GM21447 (cell line): ENCODE results near the gene MTUS2.
"Not testable (repeated sequence)": the region's sequence is repeated elsewhere in the genome, so short reads cannot be mapped to it uniquely, and the experiment has no call there.

Experiments used
- ATAC-seq: cut with Tn5 transposase; IDR thresholded peaks from one replicate; pipeline ENCODE4 v1.9.1; 2021; ENCODE audit not compliant: unreplicated experiment

The MTUS2 gene

GRCh38 chr13:29156136-29156535 is 336.0 kb downstream of the MTUS2 start:
- no peak for ATAC-seq

- ATAC-seq: no peak
Measured at GRCh38 chr13:29159871-29160270, 339.7 kb downstream of the MTUS2 start.

DNA sequence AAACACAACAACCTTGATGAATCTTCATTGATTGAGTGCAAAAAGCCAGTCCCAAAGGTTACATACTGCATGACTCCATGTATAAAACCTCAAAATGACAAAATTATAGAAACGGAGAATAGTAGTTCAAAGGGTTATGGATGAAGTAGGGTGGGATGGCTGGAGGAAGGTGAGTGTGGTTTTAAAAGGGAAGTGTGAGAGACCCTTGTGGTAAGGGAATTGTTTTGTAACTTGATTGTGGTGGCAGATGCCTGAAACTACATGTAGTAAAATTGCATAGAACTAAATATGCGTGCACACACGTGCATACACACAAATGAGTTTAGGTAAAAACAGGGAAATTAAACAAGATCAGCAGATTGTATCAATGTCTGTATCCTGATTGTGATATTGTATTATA is 340.7 kb downstream of the MTUS2 start:
- no peak for ATAC-seq

DNA sequence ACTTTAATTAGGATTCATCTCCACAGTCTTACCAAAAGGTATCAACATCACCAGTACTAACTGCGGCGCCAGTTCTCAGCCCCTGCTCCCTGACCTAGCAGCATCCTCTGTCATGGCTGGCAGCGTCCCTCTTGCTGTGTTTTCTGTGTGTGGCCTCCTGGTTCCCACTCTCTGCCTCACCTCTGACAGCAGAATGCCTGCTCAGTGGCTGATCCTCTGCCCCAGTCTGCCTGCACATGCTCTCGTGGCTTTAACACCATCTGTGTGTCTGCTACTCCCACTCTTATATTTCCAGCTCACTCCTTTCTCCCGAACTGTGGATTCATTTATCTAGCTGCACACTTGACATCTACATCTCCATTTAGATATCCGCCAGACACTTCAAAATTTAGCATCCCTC is 341.5 kb downstream of the MTUS2 start:
- no peak for ATAC-seq

- no peak for ATAC-seq
Measured at GRCh38 chr13:29162638-29163235, 342.6 kb downstream of the MTUS2 start.

- ATAC-seq: no peak
Measured at GRCh38 chr13:29164116-29164515, 344.0 kb downstream of the MTUS2 start.

- ATAC-seq: no peak
Measured at GRCh38 chr13:29165216-29165615, 345.1 kb downstream of the MTUS2 start.

- no peak for ATAC-seq
Measured at GRCh38 chr13:29165840-29166239, 345.7 kb downstream of the MTUS2 start.

- no peak for ATAC-seq
Measured at GRCh38 chr13:29170436-29171082, 350.4 kb downstream of the MTUS2 start.

GRCh38 chr13:29171244-29171643 is 351.1 kb downstream of the MTUS2 start:
- ATAC-seq: no peak

- no peak for ATAC-seq
Measured at GRCh38 chr13:29174093-29174492, 354.0 kb downstream of the MTUS2 start.

GRCh38 chr13:29175250-29175873 is 355.2 kb downstream of the MTUS2 start:
- ATAC-seq: no peak

GRCh38 chr13:29180055-29180454 is 359.9 kb downstream of the MTUS2 start:
- ATAC-seq: no peak

- no peak for ATAC-seq
Measured at GRCh38 chr13:29182216-29182615, 362.1 kb downstream of the MTUS2 start.

DNA sequence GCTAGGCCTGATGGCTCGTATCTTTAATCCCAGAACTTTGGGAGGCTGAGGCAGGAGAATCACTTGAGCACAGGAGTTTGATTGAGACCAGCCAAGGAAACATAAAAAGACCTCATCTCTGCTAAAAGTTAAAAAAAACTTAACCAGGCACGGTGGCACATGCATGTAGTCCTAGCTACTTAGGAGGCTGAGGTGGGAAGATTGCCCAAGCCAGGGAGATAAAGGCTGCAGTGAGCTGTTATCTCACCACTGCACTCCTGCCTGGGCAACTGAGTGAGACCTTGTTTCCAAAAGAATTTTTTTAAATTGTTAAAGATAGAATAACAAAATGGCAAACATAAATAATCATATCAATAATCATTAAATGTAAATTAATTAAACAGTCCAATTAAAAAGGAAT is 365.8 kb downstream of the MTUS2 start:
- ATAC-seq: no peak

DNA sequence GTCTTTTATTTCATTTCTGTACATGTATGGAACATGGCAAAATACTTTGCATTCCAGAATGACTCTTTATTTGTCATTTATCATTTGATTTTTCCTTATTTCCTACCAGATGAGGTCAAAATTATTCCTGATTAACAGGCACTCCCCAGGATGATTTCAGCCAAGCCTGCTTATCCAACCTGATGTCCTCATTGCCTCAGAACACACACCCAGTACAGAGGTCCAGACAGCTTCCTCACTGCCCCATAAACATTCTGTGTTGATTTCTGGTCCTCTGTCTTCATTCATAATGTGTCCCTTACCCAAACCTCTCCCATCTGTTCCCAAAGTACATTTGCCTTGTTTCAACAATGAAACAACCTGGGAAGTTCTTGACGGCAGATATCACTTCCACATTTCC is 367.4 kb downstream of the MTUS2 start:
- ATAC-seq: no peak

DNA sequence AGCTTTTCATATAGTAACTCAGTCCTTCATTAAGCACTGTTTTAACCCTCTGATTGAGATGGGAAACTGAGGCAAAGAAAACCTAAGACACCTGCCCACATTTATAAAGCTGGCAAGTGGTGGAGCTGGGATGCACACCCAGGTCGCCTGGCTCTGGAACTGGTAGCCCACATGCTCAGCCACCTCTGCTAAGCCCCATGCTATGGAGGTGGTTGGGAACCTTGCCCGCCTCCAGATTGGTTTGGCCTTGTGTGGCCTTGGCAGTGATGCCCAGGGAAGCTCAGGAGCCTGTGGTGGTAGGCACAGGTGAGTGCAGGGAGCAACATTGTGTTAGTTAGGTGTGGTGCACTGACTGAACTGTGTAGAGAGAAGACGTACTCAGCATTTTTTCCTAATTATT is 370.2 kb downstream of the MTUS2 start:
- no peak for ATAC-seq

GRCh38 chr13:29193083-29193482 is 372.9 kb downstream of the MTUS2 start:
- ATAC-seq: no peak

GRCh38 chr13:29195456-29195855 is 375.3 kb downstream of the MTUS2 start:
- ATAC-seq: no peak

- peak; percentile 90 for ATAC-seq
Measured at GRCh38 chr13:29196409-29197074, 376.4 kb downstream of the MTUS2 start.

DNA sequence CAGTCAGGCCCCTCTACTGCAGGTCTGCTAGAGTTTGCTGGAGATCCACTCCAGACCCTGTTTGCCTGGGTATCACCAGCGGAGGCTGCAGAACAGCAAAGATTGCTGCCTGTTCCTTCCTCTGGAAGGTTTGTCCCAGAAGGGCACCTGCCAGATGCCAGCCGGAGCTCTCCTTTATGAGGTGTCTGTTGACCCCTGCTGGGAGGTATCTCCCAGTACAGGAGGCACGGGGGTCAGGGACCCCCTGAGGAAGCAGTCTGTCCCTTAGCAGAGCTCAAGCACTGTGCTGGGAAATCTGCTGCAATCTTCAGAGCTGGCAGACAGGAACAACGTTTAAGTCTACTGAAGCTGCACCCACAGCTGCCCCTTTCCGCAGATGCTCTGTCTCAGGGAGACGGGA is 382.6 kb downstream of the MTUS2 start:
- ATAC-seq: not testable (repeated sequence)

DNA sequence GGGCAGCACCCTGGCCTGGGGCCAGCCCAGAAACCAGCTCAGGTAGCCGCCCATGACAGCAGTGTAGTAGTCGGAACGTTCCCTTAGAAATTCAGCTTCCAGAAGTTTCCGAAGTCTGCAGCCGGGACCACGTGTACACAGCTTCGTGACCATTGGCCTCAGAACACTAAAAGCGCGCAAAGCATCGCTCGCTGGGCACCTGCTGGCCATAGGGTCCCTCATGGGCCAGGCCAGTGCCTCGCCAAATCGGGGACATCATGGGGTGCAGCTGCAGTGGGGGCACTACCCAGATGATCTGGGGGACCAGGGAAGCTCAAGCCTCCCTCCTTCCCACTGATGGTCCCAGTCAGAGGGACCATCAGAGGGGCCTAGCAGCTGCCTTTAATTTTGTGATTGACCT is 384.5 kb downstream of the MTUS2 start:
- no peak for ATAC-seq
